ENCODE data around the gene ANKRD39.

DNA sequence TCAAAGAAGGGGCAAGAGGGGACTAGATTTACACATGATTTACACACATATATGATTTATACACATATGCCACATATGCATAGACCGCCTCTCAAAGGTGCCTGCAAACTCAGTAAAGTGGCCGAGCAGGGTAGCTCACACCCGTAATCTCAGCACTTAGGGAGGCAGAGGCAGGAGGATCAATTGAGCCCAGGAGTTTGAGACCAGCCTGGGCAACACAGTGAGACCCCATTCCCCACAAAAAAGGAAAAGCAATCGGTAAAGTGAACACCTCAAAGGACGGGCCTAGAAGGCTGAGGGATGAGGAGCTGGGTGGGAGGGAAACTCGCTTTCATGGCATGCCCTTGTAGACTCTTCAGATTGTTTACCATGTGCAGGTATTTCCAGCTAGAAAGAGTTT is 5.1 kb downstream of the ANKRD39 start:
- TF ChIP-seq POLR2A (IDR thresholded peaks at IDR 0.05): no peak
- TF ChIP-seq, protein P1, sequence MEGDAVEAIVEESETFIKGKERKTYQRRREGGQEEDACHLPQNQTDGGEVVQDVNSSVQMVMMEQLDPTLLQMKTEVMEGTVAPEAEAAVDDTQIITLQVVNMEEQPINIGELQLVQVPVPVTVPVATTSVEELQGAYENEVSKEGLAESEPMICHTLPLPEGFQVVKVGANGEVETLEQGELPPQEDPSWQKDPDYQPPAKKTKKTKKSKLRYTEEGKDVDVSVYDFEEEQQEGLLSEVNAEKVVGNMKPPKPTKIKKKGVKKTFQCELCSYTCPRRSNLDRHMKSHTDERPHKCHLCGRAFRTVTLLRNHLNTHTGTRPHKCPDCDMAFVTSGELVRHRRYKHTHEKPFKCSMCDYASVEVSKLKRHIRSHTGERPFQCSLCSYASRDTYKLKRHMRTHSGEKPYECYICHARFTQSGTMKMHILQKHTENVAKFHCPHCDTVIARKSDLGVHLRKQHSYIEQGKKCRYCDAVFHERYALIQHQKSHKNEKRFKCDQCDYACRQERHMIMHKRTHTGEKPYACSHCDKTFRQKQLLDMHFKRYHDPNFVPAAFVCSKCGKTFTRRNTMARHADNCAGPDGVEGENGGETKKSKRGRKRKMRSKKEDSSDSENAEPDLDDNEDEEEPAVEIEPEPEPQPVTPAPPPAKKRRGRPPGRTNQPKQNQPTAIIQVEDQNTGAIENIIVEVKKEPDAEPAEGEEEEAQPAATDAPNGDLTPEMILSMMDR (IDR thresholded peaks at IDR 0.05): no peak

Data from adrenal gland (tissue), 5 donors.